GM12864 (cell line): ENCODE results near the gene FAM149B1.
A peak's percentile ranks its signal among the peaks of the same experiment; 100 is the strongest.

ENCODE experiments used
- DNase-seq: peaks from one replicate; pipeline ENCODE4 v3.0.0-alpha.2; 2011; ENCODE audit warnings: low read depth
- H3K4me3 ChIP-seq: 2 replicates; pipeline ENCODE4 v1.5.1; 2011; ENCODE audit warnings: mild to moderate bottlenecking, low read depth, low read length, control low read depth
- CTCF ChIP-seq: IDR thresholded peaks from 2 replicates; pipeline ENCODE4 v1.5.1; 2011; ENCODE audit warnings: low read depth, mild to moderate bottlenecking, moderate library complexity, low read length, control low read depth, inconsistent platforms; ENCODE audit errors: missing control alignments

Gene FAM149B1

GRCh38 chr10:73159038-73159648 lies 8.8 kb upstream of the FAM149B1 start:
- no peak overlapping the region for H3K4me3 ChIP-seq
- DNase-seq, result no peak
- peak; percentile 75 for TF ChIP-seq CTCF

- TF ChIP-seq CTCF, result no peak
- no peak for DNase-seq
- no peak overlapping the region for H3K4me3 ChIP-seq
Observed at GRCh38 chr10:73161079-73161478, 6.8 kb upstream of the FAM149B1 start.

GRCh38 chr10:73161662-73162061 lies 6.3 kb upstream of the FAM149B1 start:
- TF ChIP-seq CTCF, result no peak
- no peak for DNase-seq
- no peak overlapping the region for H3K4me3 ChIP-seq

- no peak for DNase-seq
- TF ChIP-seq CTCF, result no peak
- H3K4me3 ChIP-seq, result no peak overlapping the region
Observed at GRCh38 chr10:73163096-73163495, 4.8 kb upstream of the FAM149B1 start.

- no peak for TF ChIP-seq CTCF
- peak overlapping the region; percentile 80 for H3K4me3 ChIP-seq
- DNase-seq, result no peak
Observed at GRCh38 chr10:73166972-73167371, 947 bp upstream of the FAM149B1 start.

GRCh38 chr10:73167458-73167782 lies 499 bp upstream of the FAM149B1 start:
- peak overlapping the region; percentile 80 for H3K4me3 ChIP-seq
- DNase-seq, result no peak
- no peak for TF ChIP-seq CTCF

- peak overlapping the region; percentile 80 for H3K4me3 ChIP-seq
- DNase-seq, result no peak
- no peak for TF ChIP-seq CTCF
Observed at GRCh38 chr10:73168465-73168803, 515 bp downstream of the FAM149B1 start.
